Panc1 (cell line): ENCODE measurements around the gene IYD. TPM values are rescaled to one million over a fixed set of nuclear protein-coding genes. Genes with fewer than 3 reads are reported as not detected.

Experiments
- ATAC-seq: fragments of 200-7000 bp; cut with Tn5 transposase; 2 replicates; pipeline ENCODE4 v1.9.1; 2020; ENCODE audit warnings: mild to moderate bottlenecking, moderate library complexity
- BruUV-seq: library from RNA; stranded (reverse); fragments of 400-500 nt; replicated peaks from 2 replicates; lab custom pipeline; 2021; lab: Mats Ljungman, UMichigan
- CTCF ChIA-PET: fragments of 300-600 bp; sonication (Branson Sonifier 250); formaldehyde crosslinking; loops from one replicate; lab custom pipeline; 2022; ENCODE audit warnings: antibody characterized with exemption; lab: Charles Lee
- POLR2A ChIA-PET: fragments of 300-600 bp; sonication (Branson Sonifier 250); formaldehyde crosslinking; loops from one replicate; lab custom pipeline; 2022; ENCODE audit warnings: antibody characterized with exemption; lab: Charles Lee
- DNase-seq: peaks from one replicate; pipeline ENCODE4 v3.0.0-alpha.2; 2010; ENCODE audit warnings: low read depth, low spot score
- H3K27ac ChIP-seq: 2 replicates; pipeline ENCODE4 v1.5.1; 2011; ENCODE audit warnings: mild to moderate bottlenecking, low read length, inconsistent platforms
- H3K27me3 ChIP-seq: fragments of 200-500 bp; sonication (Bioruptor generic); 2 replicates; pipeline ENCODE4 v1.6.0; 2014; ENCODE audit warnings: low read length, inconsistent platforms; ENCODE audit not compliant: control insufficient read depth, insufficient read depth
- H3K36me3 ChIP-seq: fragments of 200-500 bp; sonication (Bioruptor generic); 2 replicates; pipeline ENCODE4 v1.5.1; 2014; ENCODE audit warnings: inconsistent platforms, mild to moderate bottlenecking, low read length, moderate library complexity; ENCODE audit not compliant: control insufficient read depth, insufficient read depth
- H3K4me1 ChIP-seq: 2 replicates; pipeline ENCODE4 v1.5.1; 2011; ENCODE audit warnings: inconsistent platforms, mild to moderate bottlenecking, low read length, moderate library complexity; ENCODE audit not compliant: control insufficient read depth, insufficient read depth
- H3K4me3 ChIP-seq, 2 experiments: 2 replicates each; pipeline ENCODE4 v1.5.1; 2011 to 2012; ENCODE audit warnings: low read depth in 2 of 2, low read length in 2 of 2, mild to moderate bottlenecking in 2 of 2, inconsistent platforms in 1 of 2, moderate library complexity in 1 of 2
- H3K9me3 ChIP-seq: fragments of 200-500 bp; sonication (Bioruptor generic); 2 replicates; pipeline ENCODE4 v1.5.1; 2014; ENCODE audit warnings: low read depth, mild to moderate bottlenecking, inconsistent platforms, low read length, moderate library complexity; ENCODE audit not compliant: control insufficient read depth, insufficient read depth
- CTCF ChIP-seq: fragments of 450-650 bp; IDR thresholded peaks from 2 replicates; pipeline ENCODE4 v1.5.1; 2017; ENCODE audit warnings: mild to moderate bottlenecking
- POLR2AphosphoS5 ChIP-seq: IDR thresholded peaks from 2 replicates; pipeline ENCODE4 v1.6.1; 2012; ENCODE audit warnings: mild to moderate bottlenecking, low read depth, low read length, moderate library complexity
- REST ChIP-seq, 2 experiments: IDR thresholded peaks; 2 replicates each; pipeline ENCODE4 v1.6.1; 2011 to 2012; ENCODE audit warnings: low read depth in 2 of 2, control low read depth in 1 of 2, low read length in 1 of 2, mild to moderate bottlenecking in 1 of 2, moderate library complexity in 1 of 2; ENCODE audit not compliant: insufficient read depth in 1 of 2
- SIN3A ChIP-seq: IDR thresholded peaks from 2 replicates; pipeline ENCODE4 v1.6.1; 2012; ENCODE audit warnings: low read depth, mild to moderate bottlenecking, low read length, moderate library complexity, borderline replicate concordance; ENCODE audit not compliant: insufficient read depth
- TCF7L2 ChIP-seq: IDR thresholded peaks from 2 replicates; pipeline ENCODE4 v1.6.1; 2011; ENCODE audit warnings: mild to moderate bottlenecking, low read depth, low read length, inconsistent platforms
- in situ Hi-C: cut with HindIII; loops from 2 replicates; pipeline ENCODE4 v1.10.0; 2016; ENCODE audit warnings: low sequenced_read_pairs, low pct_unique_long_range_greater_than_20kb
- intact Hi-C: fragments of 100-400 bp; cut with micrococcal nuclease; formaldehyde crosslinking; loops from one replicate; pipeline ENCODE4 v1.10.0; 2022; ENCODE audit not compliant: unreplicated experiment
- total RNA-seq: library from RNA; stranded (reverse); gene quantifications from one replicate; pipeline ENCODE4 v1.2.1, GENCODE V29; 2021; ENCODE audit not compliant: unreplicated experiment

The IYD gene
- total RNA-seq, 1 experiment from 2014 or later, result 0.03 TPM

GRCh38 chr6:150439373-150439772, 70.6 kb downstream of the IYD start:
- DNase-seq, result no peak
- no peak overlapping the region for H3K4me3 ChIP-seq
- no TSS peak for BruUV-seq
- TF ChIP-seq REST (IDR thresholded peaks at IDR 0.05; ENCODE audit: insufficient read depth in 1 of 2, low read depth in 2 of 2, low read length in 1 of 2) (no peak), CTCF (no peak), SIN3A (no peak), TCF7L2 (no peak), POLR2AphosphoS5 (no peak)
- no peaks in the 10 kb centered on the region for H3K4me1 ChIP-seq
- intact Hi-C loops, result no loop called here
- H3K27me3 ChIP-seq, result no peaks in the 10 kb centered on the region; the same call in 1 of the 2 replicates
- no peak overlapping the region for H3K27ac ChIP-seq
- ATAC-seq, result no peak
- ChIA-PET POLR2A (no interaction called here), CTCF (no interaction called here)
- H3K9me3 ChIP-seq, result no peaks in the 10 kb centered on the region
- H3K36me3 ChIP-seq, result no peaks in the 10 kb centered on the region
- in situ Hi-C loops, result no loop called here

- Histone ChIP-seq H3K4me3 (no peak overlapping the region), H3K9me3 (no peaks in the 10 kb centered on the region), H3K27me3 (no peaks in the 10 kb centered on the region; the same call in 1 of the 2 replicates), H3K36me3 (no peaks in the 10 kb centered on the region), H3K27ac (no peak overlapping the region), H3K4me1 (no peaks in the 10 kb centered on the region)
- no peak for TF ChIP-seq SIN3A
- ChIA-PET POLR2A (interaction anchor here (0.7 kb wide), 1 partner anchor 155 kb away, joined by 3 read pairs; no protein-coding TSS in a partner anchor), CTCF (interaction anchor here (0.6 kb wide), 1 partner anchor 363 kb away, joined by 6 read pairs; no protein-coding TSS in a partner anchor)
- in situ Hi-C loops, result no loop called here
- intact Hi-C loops, result no loop called here
- no TSS peak for BruUV-seq
- DNase-seq (no peak), ATAC-seq (no peak)
Observed at GRCh38 chr6:150443621-150444020, 74.8 kb downstream of the IYD start.

- H3K27me3 ChIP-seq, result no peaks in the 10 kb centered on the region; the same call in 1 of the 2 replicates
- H3K4me3 ChIP-seq, result no peak overlapping the region
- no peak overlapping the region for H3K27ac ChIP-seq
- no peaks in the 10 kb centered on the region for H3K36me3 ChIP-seq
- H3K9me3 ChIP-seq, result no peaks in the 10 kb centered on the region
- no peaks in the 10 kb centered on the region for H3K4me1 ChIP-seq
- ChIA-PET POLR2A (interaction anchor here (0.7 kb wide), 1 partner anchor 155 kb away, joined by 3 read pairs; no protein-coding TSS in a partner anchor), CTCF (interaction anchor here (0.6 kb wide), 1 partner anchor 362 kb away, joined by 6 read pairs; no protein-coding TSS in a partner anchor)
- intact Hi-C loops (no loop called here), in situ Hi-C loops (no loop called here)
- ATAC-seq (no peak), DNase-seq (no peak)
- TF ChIP-seq TCF7L2, result no peak
- TF ChIP-seq SIN3A, result no peak
- no peak for TF ChIP-seq REST (IDR thresholded peaks at IDR 0.05; ENCODE audit: insufficient read depth in 1 of 2, low read depth in 2 of 2, low read length in 1 of 2)
- no peak for TF ChIP-seq CTCF
- no peak for TF ChIP-seq POLR2AphosphoS5
- no TSS peak for BruUV-seq
Observed at GRCh38 chr6:150444308-150444707, 75.5 kb downstream of the IYD start.
